GM23338 (cell line): ENCODE measurements around the gene TNFAIP8L1. TPM values are rescaled to one million over a fixed set of nuclear protein-coding genes. Genes with fewer than 3 reads are reported as not detected.

Experiments used
- ATAC-seq: fragments of 200-7000 bp; cut with Tn5 transposase; 3 replicates; pipeline ENCODE4 v1.9.1; 2020
- DNase-seq: peaks from one replicate; pipeline ENCODE4 v3.0.0-alpha.2; 2015; ENCODE audit warnings: low spot score
- H2AFZ ChIP-seq: fragments of 200-600 bp; sonication (generic); 2 replicates; pipeline ENCODE4 v1.8.0; 2016; ENCODE audit warnings: antibody characterized with exemption, mild to moderate bottlenecking, moderate library complexity
- H3F3A ChIP-seq: fragments of 200-600 bp; sonication (generic); replicated peaks from 2 replicates; pipeline ENCODE4 v1.8.0; 2017; ENCODE audit warnings: antibody characterized with exemption, mixed run types, low read depth
- H3K27ac ChIP-seq: fragments of 200-600 bp; sonication (generic); 2 replicates; pipeline ENCODE4 v1.6.1; 2016; ENCODE audit warnings: low read depth
- H3K27me3 ChIP-seq: fragments of 200-600 bp; sonication (generic); 2 replicates; pipeline ENCODE4 v1.8.0; 2016; ENCODE audit warnings: mild to moderate bottlenecking, mixed run types, moderate library complexity; ENCODE audit not compliant: insufficient read depth
- H3K36me3 ChIP-seq: fragments of 200-600 bp; sonication (generic); 2 replicates; pipeline ENCODE4 v1.8.0; 2016; ENCODE audit warnings: mild to moderate bottlenecking; ENCODE audit not compliant: insufficient read depth
- H3K4me1 ChIP-seq: fragments of 200-600 bp; sonication (generic); 2 replicates; pipeline ENCODE4 v1.8.0; 2016; ENCODE audit warnings: mild to moderate bottlenecking, moderate library complexity; ENCODE audit not compliant: insufficient read depth
- H3K4me2 ChIP-seq: fragments of 200-600 bp; sonication (generic); 2 replicates; pipeline ENCODE4 v1.7.1; 2017; ENCODE audit warnings: mixed run types
- H3K4me3 ChIP-seq: fragments of 200-600 bp; sonication (generic); 2 replicates; pipeline ENCODE4 v1.6.1; 2016; ENCODE audit warnings: mixed run types
- H3K79me2 ChIP-seq: fragments of 200-600 bp; sonication (generic); replicated peaks from 2 replicates; pipeline ENCODE4 v1.8.0; 2017; ENCODE audit warnings: mild to moderate bottlenecking; ENCODE audit not compliant: insufficient read depth
- H3K9me2 ChIP-seq: fragments of 200-600 bp; sonication (generic); 2 replicates; pipeline ENCODE4 v1.8.0; 2017; ENCODE audit not compliant: insufficient read depth
- H4K20me1 ChIP-seq: fragments of 200-600 bp; sonication (generic); replicated peaks from 2 replicates; pipeline ENCODE4 v1.8.0; 2017; ENCODE audit warnings: mild to moderate bottlenecking; ENCODE audit not compliant: insufficient read depth
- H3K27ac Mint-ChIP-seq: 2 replicates; pipeline ENCODE4 v1.8.0; 2020; ENCODE audit warnings: inconsistent platforms, mild to moderate bottlenecking, moderate library complexity, mixed read lengths
- H3K27me3 Mint-ChIP-seq: 3 replicates; pipeline ENCODE4 v1.8.0; 2022; ENCODE audit warnings: low read depth, mild to moderate bottlenecking, moderate library complexity, mixed read lengths, inconsistent platforms; ENCODE audit not compliant: insufficient read depth, poor library complexity
- H3K36me3 Mint-ChIP-seq: 3 replicates; pipeline ENCODE4 v1.8.0; 2021; ENCODE audit warnings: low read depth, mild to moderate bottlenecking, inconsistent platforms, moderate library complexity, mixed read lengths
- H3K4me1 Mint-ChIP-seq: 3 replicates; pipeline ENCODE4 v1.8.0; 2020; ENCODE audit warnings: mild to moderate bottlenecking, inconsistent platforms, mixed read lengths
- H3K4me3 Mint-ChIP-seq: 3 replicates; pipeline ENCODE4 v1.8.0; 2021; ENCODE audit warnings: moderate library complexity, mild to moderate bottlenecking, inconsistent platforms, mixed read lengths
- H3K9me3 Mint-ChIP-seq: 3 replicates; pipeline ENCODE4 v1.8.0; 2020; ENCODE audit warnings: moderate library complexity, mild to moderate bottlenecking, inconsistent platforms, mixed read lengths
- CREB1 ChIP-seq: fragments of 250-450 bp; sonication (Bioruptor Pico); IDR thresholded peaks from 2 replicates; pipeline ENCODE4 v1.5.0; 2020; ENCODE audit warnings: low read depth, mild to moderate bottlenecking, moderate library complexity
- EZH2 ChIP-seq: fragments of 200-600 bp; sonication (generic); IDR thresholded peaks from one replicate; pipeline ENCODE4 v1.8.0; 2017; ENCODE audit warnings: antibody characterized with exemption, mild to moderate bottlenecking, low read depth; ENCODE audit not compliant: unreplicated experiment
- EZH2phosphoT487 ChIP-seq: fragments of 200-600 bp; sonication (generic); IDR thresholded peaks from one replicate; pipeline ENCODE4 v1.8.1; 2018; ENCODE audit warnings: antibody characterized with exemption; ENCODE audit not compliant: unreplicated experiment
- JUNB ChIP-seq: IDR thresholded peaks from one replicate; pipeline ENCODE4 v1.6.1; 2016; ENCODE audit warnings: antibody characterized with exemption; ENCODE audit not compliant: unreplicated experiment
- NANOG ChIP-seq: IDR thresholded peaks from 2 replicates; pipeline ENCODE4 v1.6.1; 2016; ENCODE audit warnings: antibody characterized with exemption, borderline replicate concordance
- POLR2AphosphoS5 ChIP-seq: IDR thresholded peaks from 2 replicates; pipeline ENCODE4 v1.6.1; 2016; ENCODE audit warnings: antibody characterized with exemption, low read depth
- ZNF114 ChIP-seq: fragments of 250-450 bp; sonication (Bioruptor Pico); IDR thresholded peaks from 2 replicates; pipeline ENCODE4 v1.5.0; 2020; ENCODE audit warnings: mild to moderate bottlenecking, moderate library complexity
- polyA plus RNA-seq: library from polyadenylated mRNA; unstranded; fragments of >200 nt; fragmentation: Nextera tagmentation; extraction: Ambion mirVana; gene quantifications from 2 replicates; pipeline ENCODE4 v1.2.1, GENCODE V29; 2016
- total RNA-seq: library from RNA; depleted of rRNA; stranded (reverse); fragments of >200 nt; shearing (Covaris generic); gene quantifications from 2 replicates; pipeline ENCODE4 v1.2.3, GENCODE V29; 2014
- TF ChIP-seq, protein P1 (sequence below): fragments of 250-450 bp; sonication (Bioruptor Pico); IDR thresholded peaks from 2 replicates; pipeline ENCODE4 v1.5.0; 2020; ENCODE audit warnings: mild to moderate bottlenecking, moderate library complexity
- TF ChIP-seq, protein P2 (sequence below): IDR thresholded peaks from one replicate; pipeline ENCODE4 v1.6.1; 2018; ENCODE audit warnings: antibody characterized with exemption; ENCODE audit not compliant: unreplicated experiment
- TF ChIP-seq, protein P3 (sequence below), 2 experiments: fragments of 200-600 bp in 1 of 2; sonication (generic) in 1 of 2; conservative IDR thresholded peaks; 2 replicates each; pipeline versions ENCODE4 v1.5.1 to v1.6.1; 2016 to 2017; ENCODE audit warnings: antibody characterized with exemption in 2 of 2, low read depth in 2 of 2, mild to moderate bottlenecking in 2 of 2, moderate library complexity in 1 of 2

Gene TNFAIP8L1
- total and polyA plus RNA-seq, 2 experiments from 2014 or later: 2.7 to 4.1 TPM

DNA sequence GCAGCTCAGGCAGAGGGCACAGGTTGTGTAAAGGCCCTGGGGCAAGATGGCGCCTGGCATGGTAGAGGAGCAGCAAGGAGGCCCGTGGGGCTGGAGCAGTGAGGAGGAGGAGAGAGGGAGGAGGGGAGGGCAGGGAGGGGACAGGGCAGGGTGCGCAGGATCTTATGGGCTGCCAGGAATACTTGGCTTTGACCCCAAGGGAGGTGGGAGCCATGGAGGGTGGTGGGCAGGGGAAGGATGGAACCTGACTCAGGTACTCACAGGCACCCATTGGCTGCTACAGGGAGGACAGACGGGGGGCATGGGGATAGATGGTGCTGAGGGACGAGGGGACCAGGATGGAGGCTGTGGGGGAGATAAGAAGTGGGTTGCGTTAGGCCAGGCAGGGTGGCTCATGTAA lies 3.3 kb downstream of the TNFAIP8L1 start:
- no peak overlapping the region for H2AFZ ChIP-seq
- H3K4me2 ChIP-seq: no peak overlapping the region
- DNase-seq (no peak), ATAC-seq (no peak)
- H3F3A ChIP-seq: peaks cover 11% of the 10 kb centered on the region
- no peaks in the 10 kb centered on the region for H3K36me3 ChIP-seq
- Mint-ChIP-seq H3K27me3 (peaks cover 9% of the 10 kb centered on the region), H3K9me3 (no peaks in the 10 kb centered on the region), H3K27ac (no peak overlapping the region), H3K36me3 (no peaks in the 10 kb centered on the region), H3K4me3 (no peak overlapping the region), H3K4me1 (peaks cover 6% of the 10 kb centered on the region)
- no peaks in the 10 kb centered on the region for H3K27me3 ChIP-seq
- H3K79me2 ChIP-seq: no peaks in the 10 kb centered on the region
- H4K20me1 ChIP-seq: no peaks in the 10 kb centered on the region
- no peak overlapping the region for H3K4me3 ChIP-seq
- H3K27ac ChIP-seq: no peak overlapping the region
- TF ChIP-seq, protein P1, sequence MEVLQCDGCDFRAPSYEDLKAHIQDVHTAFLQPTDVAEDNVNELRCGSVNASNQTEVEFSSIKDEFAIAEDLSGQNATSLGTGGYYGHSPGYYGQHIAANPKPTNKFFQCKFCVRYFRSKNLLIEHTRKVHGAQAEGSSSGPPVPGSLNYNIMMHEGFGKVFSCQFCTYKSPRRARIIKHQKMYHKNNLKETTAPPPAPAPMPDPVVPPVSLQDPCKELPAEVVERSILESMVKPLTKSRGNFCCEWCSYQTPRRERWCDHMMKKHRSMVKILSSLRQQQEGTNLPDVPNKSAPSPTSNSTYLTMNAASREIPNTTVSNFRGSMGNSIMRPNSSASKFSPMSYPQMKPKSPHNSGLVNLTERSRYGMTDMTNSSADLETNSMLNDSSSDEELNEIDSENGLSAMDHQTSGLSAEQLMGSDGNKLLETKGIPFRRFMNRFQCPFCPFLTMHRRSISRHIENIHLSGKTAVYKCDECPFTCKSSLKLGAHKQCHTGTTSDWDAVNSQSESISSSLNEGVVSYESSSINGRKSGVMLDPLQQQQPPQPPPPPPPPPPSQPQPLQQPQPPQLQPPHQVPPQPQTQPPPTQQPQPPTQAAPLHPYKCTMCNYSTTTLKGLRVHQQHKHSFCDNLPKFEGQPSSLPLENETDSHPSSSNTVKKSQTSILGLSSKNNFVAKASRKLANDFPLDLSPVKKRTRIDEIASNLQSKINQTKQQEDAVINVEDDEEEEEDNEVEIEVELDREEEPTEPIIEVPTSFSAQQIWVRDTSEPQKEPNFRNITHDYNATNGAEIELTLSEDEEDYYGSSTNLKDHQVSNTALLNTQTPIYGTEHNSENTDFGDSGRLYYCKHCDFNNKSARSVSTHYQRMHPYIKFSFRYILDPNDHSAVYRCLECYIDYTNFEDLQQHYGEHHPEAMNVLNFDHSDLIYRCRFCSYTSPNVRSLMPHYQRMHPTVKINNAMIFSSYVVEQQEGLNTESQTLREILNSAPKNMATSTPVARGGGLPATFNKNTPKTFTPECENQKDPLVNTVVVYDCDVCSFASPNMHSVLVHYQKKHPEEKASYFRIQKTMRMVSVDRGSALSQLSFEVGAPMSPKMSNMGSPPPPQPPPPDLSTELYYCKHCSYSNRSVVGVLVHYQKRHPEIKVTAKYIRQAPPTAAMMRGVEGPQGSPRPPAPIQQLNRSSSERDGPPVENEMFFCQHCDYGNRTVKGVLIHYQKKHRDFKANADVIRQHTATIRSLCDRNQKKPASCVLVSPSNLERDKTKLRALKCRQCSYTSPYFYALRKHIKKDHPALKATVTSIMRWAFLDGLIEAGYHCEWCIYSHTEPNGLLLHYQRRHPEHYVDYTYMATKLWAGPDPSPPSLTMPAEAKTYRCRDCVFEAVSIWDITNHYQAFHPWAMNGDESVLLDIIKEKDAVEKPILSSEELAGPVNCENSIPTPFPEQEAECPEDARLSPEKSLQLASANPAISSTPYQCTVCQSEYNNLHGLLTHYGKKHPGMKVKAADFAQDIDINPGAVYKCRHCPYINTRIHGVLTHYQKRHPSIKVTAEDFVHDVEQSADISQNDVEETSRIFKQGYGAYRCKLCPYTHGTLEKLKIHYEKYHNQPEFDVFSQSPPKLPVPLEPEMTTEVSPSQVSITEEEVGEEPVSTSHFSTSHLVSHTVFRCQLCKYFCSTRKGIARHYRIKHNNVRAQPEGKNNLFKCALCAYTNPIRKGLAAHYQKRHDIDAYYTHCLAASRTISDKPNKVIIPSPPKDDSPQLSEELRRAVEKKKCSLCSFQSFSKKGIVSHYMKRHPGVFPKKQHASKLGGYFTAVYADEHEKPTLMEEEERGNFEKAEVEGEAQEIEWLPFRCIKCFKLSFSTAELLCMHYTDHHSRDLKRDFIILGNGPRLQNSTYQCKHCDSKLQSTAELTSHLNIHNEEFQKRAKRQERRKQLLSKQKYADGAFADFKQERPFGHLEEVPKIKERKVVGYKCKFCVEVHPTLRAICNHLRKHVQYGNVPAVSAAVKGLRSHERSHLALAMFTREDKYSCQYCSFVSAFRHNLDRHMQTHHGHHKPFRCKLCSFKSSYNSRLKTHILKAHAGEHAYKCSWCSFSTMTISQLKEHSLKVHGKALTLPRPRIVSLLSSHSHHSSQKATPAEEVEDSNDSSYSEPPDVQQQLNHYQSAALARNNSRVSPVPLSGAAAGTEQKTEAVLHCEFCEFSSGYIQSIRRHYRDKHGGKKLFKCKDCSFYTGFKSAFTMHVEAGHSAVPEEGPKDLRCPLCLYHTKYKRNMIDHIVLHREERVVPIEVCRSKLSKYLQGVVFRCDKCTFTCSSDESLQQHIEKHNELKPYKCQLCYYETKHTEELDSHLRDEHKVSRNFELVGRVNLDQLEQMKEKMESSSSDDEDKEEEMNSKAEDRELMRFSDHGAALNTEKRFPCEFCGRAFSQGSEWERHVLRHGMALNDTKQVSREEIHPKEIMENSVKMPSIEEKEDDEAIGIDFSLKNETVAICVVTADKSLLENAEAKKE (CRISPR knock-in tag): no peak
- TF ChIP-seq, protein P2, sequence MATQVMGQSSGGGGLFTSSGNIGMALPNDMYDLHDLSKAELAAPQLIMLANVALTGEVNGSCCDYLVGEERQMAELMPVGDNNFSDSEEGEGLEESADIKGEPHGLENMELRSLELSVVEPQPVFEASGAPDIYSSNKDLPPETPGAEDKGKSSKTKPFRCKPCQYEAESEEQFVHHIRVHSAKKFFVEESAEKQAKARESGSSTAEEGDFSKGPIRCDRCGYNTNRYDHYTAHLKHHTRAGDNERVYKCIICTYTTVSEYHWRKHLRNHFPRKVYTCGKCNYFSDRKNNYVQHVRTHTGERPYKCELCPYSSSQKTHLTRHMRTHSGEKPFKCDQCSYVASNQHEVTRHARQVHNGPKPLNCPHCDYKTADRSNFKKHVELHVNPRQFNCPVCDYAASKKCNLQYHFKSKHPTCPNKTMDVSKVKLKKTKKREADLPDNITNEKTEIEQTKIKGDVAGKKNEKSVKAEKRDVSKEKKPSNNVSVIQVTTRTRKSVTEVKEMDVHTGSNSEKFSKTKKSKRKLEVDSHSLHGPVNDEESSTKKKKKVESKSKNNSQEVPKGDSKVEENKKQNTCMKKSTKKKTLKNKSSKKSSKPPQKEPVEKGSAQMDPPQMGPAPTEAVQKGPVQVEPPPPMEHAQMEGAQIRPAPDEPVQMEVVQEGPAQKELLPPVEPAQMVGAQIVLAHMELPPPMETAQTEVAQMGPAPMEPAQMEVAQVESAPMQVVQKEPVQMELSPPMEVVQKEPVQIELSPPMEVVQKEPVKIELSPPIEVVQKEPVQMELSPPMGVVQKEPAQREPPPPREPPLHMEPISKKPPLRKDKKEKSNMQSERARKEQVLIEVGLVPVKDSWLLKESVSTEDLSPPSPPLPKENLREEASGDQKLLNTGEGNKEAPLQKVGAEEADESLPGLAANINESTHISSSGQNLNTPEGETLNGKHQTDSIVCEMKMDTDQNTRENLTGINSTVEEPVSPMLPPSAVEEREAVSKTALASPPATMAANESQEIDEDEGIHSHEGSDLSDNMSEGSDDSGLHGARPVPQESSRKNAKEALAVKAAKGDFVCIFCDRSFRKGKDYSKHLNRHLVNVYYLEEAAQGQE: no peak
- TF ChIP-seq JUNB: no peak
- TF ChIP-seq EZH2: no peak
- no peak for TF ChIP-seq CREB1 (CRISPR knock-in tag)
- TF ChIP-seq NANOG: no peak
- no peak for TF ChIP-seq EZH2phosphoT487
- TF ChIP-seq POLR2AphosphoS5: no peak
- TF ChIP-seq ZNF114 (CRISPR knock-in tag): no peak
- TF ChIP-seq, protein P3, sequence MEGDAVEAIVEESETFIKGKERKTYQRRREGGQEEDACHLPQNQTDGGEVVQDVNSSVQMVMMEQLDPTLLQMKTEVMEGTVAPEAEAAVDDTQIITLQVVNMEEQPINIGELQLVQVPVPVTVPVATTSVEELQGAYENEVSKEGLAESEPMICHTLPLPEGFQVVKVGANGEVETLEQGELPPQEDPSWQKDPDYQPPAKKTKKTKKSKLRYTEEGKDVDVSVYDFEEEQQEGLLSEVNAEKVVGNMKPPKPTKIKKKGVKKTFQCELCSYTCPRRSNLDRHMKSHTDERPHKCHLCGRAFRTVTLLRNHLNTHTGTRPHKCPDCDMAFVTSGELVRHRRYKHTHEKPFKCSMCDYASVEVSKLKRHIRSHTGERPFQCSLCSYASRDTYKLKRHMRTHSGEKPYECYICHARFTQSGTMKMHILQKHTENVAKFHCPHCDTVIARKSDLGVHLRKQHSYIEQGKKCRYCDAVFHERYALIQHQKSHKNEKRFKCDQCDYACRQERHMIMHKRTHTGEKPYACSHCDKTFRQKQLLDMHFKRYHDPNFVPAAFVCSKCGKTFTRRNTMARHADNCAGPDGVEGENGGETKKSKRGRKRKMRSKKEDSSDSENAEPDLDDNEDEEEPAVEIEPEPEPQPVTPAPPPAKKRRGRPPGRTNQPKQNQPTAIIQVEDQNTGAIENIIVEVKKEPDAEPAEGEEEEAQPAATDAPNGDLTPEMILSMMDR (conservative IDR thresholded peaks at IDR 0.05; ENCODE audit: low read depth in 2 of 2): no peak
- peaks cover 5% of the 10 kb centered on the region; the same call in 1 of the 2 replicates for H3K4me1 ChIP-seq
- H3K9me2 ChIP-seq: no peaks in the 10 kb centered on the region
